22Rv1 (cell line): Measurements from ENCODE around the gene MSI2.

Experiments used
- CTCF ChIP-seq: fragments of 450-650 bp; IDR thresholded peaks from 2 replicates; pipeline ENCODE4 v1.5.1; 2017; ENCODE audit warnings: mild to moderate bottlenecking
- ZFX ChIP-seq: fragments of 450-650 bp; IDR thresholded peaks from 2 replicates; pipeline ENCODE4 v1.6.1; 2017; ENCODE audit warnings: antibody characterized with exemption, borderline replicate concordance

GRCh38 chr17:57242148-57242547 lies 14.2 kb upstream of the MSI2 start:
- TF ChIP-seq ZFX (no peak), CTCF (no peak)
